C4-2B (cell line): ENCODE results near the gene PBLD.

Experiments used
- H3K27ac ChIP-seq: fragments of 450-650 bp; 2 replicates; pipeline ENCODE4 v1.5.1; 2017
- ZFX ChIP-seq: fragments of 450-650 bp; IDR thresholded peaks from 2 replicates; pipeline ENCODE4 v1.6.1; 2017
- TF ChIP-seq, protein P1 (sequence below): fragments of 450-650 bp; conservative IDR thresholded peaks from 2 replicates; pipeline ENCODE4 v1.5.1; 2017; ENCODE audit warnings: mild to moderate bottlenecking

The PBLD gene

DNA sequence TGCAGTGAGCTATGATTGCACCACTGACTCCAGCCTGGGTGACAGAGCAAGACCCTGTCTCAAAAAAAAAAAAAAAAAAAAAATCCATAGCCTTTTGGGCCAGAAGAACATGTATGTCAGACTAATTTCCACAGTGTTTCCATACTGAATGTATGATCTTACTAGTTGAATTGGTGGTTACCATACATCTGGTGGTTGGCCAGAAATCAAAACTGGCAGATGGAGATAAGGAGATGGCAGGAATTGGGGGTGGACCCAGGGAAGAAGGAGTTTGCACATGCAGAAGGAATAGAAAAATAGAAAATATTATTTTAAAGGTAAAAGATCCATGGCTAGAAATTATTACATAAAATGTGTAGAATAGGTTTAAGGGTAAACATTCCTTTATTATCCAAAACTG, 97.1 kb downstream of the PBLD start:
- H3K27ac ChIP-seq: no peak overlapping the region
- no peak for TF ChIP-seq ZFX

DNA sequence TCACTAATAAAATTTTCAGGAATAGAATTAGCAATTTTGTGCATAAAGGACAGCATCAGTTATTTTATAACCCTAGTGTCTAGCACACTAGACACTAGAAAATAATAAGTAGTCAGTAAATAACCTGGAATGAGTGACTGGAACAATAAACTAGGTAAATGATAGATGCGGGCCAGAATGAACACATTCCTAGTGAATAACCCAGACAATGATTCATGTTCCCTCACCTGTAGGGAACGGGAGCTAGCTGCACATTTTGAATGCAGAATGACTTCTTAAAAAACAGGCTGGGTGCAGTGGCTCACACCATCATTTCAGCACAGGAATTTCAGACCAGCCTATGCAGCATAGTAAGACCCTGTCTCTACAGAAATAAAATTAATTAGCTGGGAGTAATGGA, 97.6 kb downstream of the PBLD start:
- TF ChIP-seq, protein P1, sequence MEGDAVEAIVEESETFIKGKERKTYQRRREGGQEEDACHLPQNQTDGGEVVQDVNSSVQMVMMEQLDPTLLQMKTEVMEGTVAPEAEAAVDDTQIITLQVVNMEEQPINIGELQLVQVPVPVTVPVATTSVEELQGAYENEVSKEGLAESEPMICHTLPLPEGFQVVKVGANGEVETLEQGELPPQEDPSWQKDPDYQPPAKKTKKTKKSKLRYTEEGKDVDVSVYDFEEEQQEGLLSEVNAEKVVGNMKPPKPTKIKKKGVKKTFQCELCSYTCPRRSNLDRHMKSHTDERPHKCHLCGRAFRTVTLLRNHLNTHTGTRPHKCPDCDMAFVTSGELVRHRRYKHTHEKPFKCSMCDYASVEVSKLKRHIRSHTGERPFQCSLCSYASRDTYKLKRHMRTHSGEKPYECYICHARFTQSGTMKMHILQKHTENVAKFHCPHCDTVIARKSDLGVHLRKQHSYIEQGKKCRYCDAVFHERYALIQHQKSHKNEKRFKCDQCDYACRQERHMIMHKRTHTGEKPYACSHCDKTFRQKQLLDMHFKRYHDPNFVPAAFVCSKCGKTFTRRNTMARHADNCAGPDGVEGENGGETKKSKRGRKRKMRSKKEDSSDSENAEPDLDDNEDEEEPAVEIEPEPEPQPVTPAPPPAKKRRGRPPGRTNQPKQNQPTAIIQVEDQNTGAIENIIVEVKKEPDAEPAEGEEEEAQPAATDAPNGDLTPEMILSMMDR: no peak
- no peak for TF ChIP-seq ZFX
- H3K27ac ChIP-seq: no peak overlapping the region

DNA sequence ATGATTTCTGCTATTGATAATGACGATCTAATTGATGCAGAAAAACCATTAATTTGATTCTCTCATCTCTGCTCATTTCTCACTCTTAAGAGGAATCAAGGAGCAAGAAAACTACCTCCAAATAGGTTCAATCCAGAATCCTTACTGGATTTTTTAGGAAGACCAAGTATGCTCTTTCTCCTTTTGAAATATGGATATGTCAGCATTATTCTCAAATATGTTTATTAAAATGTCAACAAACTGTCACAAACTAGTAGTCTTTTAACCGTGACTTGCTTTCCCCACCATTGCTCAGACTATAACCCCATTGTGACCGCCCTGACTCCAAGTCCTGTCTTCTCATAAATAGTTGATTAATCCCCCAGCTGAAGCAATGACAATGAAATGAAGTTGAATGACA, 99.7 kb downstream of the PBLD start:
- H3K27ac ChIP-seq: no peak overlapping the region
- TF ChIP-seq ZFX: no peak
- TF ChIP-seq, protein P1: no peak
